SHP77 treated with DMSO at 0.1 percent for 48 hours (cell line): ENCODE measurements around the gene TSPAN10.

Source experiments
- DNase-seq: peaks from one replicate; lab custom pipeline; 2025; lab: John Stamatoyannopoulos, UW

Gene TSPAN10

DNA sequence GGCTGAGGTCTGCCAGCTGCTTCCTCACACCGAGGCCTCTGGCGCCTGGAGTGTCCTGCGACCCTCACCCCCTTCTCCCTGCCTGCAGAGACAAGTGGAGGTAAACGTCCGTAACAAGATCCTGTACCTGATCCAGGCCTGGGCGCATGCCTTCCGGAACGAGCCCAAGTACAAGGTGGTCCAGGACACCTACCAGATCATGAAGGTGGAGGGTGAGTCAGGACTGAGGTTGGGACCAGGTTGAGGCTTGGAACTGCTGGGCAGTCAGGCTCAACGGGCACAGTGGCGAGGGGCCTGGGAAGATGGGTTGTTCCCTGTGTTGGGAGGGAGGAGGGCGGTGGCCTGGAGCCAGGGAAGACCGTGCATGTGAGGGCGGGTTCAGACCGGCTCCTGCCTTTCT lies 51.6 kb downstream of the TSPAN10 start:
- no peak for DNase-seq

DNA sequence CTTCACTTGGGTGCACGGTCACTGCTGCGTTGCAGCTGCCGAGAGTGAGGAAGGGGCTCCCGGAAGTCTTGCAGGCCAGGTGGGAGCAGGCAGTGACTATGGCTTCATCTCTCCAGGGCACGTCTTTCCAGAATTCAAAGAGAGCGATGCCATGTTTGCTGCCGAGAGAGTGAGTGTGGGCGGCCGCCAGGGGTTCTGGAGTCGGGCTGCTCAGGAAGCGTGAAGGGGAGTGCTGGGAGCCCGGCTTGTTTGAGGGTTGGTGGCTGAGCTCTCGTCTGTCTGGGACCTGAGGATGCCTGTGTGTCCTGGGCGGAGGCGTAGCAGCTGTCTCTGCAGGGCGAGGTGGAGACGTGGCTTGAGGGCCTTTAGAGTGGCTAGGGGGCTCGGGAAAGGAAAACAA lies 53.1 kb downstream of the TSPAN10 start:
- no peak for DNase-seq

DNA sequence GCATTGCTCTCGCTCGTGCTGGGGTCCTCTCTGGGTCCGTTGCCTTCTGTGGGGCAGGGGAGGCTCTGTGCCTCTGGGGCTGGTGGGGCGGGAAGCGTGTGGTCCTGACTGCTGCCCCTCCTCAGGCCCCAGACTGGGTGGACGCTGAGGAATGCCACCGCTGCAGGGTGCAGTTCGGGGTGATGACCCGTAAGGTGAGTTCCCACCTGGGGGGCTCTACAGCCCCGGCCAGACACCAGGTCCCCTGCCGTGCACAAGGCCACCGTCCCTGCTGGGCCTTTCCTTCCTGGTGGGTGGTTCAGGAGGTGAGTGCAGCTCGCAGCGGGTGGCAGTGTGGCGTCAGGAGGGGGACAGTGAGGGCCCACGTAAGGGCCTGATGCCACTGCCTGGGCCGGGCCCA lies 53.6 kb downstream of the TSPAN10 start:
- DNase-seq, result no peak

DNA sequence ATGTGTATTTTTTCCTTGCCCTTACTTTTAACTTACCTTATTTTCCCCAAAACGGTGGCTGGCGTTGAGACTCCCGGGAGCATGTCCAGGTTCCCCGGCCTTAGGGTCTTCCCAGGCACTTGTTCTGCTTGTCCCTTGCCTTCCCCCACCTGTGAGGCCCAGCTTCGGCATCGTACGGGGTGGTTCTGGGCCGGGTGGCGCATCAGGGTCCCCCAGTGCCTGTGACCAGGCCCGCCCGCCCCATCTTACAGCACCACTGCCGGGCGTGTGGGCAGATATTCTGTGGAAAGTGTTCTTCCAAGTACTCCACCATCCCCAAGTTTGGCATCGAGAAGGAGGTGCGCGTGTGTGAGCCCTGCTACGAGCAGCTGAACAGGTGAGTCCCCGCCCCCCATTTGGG lies 54.2 kb downstream of the TSPAN10 start:
- no peak for DNase-seq

DNA sequence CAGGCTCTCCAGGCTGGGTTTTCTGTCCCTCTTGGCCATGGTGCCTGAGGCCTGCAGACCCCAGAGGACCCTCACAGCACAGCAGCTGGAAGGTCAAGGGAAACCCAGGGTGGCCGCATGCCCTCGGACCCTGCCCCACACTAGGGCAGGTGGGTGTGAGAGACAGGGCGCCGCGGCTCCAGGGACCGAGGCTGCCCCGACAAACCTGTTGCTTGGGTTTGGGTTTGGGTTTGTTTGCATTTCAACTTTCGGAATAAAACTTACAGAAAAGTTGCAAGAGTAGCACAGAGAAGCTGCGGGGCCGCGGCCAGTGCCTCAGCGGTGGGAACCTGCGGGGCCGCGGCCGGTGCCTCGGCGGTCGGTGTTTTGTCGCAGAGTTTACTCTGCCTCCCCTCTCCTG lies 54.6 kb downstream of the TSPAN10 start:
- DNase-seq, result no peak

DNA sequence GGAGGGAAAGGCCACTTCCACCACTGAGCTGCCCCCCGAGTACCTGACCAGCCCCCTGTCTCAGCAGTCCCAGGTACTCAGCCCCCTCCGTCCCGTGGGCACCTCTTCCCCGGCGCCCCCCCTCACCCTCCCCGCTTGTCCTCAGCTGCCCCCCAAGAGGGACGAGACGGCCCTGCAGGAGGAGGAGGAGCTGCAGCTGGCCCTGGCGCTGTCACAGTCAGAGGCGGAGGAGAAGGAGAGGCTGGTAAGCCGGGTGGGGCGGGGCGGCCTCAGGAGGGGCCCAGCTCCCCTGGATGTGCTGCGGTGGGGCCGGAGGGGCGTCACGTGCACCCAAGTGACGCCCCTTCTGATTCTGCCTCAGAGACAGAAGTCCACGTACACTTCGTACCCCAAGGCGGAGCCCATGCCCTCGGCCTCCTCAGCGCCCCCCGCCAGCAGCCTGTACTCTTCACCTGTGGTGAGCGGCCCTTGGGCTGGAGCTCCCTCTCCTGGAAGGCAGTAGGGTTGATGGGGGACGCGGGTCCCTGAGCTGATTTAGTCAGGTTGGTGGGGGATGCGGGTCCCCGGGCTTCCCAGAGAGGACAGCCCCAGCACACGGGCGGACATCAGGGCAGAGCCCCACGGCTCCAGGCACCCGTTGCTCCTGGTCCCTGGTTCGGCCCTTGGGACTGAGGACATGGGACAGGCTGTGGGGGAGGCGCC lies 56.7 kb downstream of the TSPAN10 start:
- no peak for DNase-seq

DNA sequence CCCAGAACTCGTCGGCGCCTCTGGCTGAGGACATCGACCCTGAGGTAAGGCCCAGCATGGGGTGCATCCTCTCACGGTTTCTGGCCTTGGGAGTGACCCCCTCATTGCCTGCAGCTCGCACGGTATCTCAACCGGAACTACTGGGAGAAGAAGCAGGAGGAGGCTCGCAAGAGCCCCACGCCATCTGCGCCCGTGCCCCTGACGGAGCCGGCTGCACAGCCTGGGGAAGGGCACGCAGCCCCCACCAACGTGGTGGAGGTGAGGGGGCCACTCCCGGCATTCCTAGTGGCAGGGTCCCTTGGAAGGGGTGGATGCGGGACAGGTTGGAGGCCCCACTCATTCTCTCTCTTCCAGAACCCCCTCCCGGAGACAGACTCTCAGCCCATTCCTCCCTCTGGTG lies 57.8 kb downstream of the TSPAN10 start:
- DNase-seq, result no peak

DNA sequence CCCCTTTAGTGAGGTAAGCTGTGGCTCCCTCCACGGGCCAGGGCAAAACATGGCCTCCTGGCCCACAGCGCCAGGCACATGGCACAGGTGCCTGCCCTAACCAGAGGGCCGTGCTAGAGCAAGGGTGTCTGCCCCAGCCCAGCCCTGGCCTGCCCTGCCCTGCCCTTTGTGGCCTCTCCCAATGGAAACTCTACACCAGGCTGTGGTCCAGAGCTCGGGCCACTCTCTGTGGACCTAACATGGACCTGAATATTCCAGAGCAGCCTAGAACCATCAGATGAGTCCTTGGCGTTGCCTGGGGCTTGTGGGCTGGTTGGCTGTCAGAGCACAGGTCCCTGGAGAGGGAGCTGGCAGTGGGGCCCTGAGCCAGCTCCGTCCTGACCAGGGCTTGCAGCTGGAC lies 58.2 kb downstream of the TSPAN10 start:
- no peak for DNase-seq

DNA sequence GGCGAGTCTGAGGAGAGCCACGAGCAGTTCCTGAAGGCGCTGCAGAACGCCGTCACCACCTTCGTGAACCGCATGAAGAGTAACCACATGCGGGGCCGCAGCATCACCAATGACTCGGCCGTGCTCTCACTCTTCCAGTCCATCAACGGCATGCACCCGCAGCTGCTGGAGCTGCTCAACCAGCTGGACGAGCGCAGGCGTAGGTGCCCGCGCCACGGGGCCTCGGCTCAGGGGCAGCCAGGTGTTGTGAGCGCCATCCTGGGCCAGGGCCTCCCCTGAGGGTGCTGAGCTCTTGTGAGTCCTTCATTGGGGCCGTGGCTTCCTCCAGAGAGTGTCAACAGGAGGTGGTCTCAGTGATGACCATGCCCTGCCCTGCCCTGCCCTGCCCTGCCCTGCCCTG lies 58.8 kb downstream of the TSPAN10 start:
- DNase-seq, result no peak

DNA sequence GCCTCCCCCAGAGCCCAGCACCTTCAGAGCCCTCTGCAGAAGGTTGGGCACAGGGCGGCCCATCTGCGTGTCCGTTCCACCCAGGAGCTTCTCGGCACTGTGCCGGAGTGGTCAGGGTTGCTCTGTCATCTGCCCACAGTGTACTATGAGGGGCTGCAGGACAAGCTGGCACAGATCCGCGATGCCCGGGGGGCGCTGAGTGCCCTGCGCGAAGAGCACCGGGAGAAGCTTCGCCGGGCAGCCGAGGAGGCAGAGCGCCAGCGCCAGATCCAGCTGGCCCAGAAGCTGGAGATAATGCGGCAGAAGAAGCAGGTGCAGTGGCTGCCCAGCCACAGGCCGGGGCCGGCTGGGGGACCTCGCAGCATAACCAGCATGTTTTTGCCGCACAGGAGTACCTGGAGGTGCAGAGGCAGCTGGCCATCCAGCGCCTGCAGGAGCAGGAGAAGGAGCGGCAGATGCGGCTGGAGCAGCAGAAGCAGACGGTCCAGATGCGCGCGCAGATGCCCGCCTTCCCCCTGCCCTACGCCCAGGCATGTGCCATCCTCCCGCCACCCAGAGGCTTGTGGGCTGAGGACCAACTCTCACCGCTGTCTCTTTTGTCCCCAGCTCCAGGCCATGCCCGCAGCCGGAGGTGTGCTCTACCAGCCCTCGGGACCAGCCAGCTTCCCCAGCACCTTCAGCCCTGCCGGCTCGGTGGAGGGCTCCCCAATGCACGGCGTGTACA lies 59.4 kb downstream of the TSPAN10 start:
- DNase-seq, result no peak

DNA sequence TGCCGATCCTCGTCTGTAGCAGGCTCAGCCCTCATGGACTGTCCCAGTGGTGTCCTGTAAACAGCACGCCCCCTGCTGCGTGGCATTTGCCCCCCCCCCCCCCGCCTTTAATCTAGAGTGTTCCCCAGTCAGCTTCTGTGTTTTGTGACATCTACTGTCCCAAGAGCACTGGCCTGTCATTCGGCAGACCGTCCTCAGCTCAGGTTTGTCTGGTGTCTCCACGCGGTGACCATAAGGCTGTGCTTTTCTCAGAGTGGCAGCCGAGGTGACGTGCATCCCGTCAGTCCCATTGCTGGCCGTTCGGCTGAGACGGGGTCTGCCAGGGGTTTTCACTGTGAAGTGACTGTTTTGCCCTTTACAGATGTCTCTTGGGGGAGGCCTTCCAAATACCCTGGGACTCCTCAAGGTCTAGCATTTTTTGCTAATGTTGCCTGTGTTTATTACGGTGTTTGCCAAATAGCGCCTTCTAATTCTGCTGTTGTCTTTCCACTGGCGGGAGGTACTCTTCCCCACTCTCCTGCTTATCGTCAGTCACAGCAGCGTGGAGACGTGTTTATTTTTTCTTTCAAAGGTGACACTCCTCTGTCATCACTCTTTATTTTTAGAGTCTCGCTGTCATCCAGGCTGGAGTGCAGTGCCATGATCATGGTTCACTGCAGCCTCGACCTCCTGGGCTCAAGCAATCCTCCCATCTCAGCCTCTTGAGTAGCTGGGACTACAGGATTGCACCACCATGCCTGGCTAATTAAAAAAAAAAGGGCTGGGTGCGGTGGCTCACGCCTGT lies 60.5 kb downstream of the TSPAN10 start:
- DNase-seq, result no peak
